NOMO-1 treated with DMSO at 0.1 percent for 48 hours (cell line): ENCODE measurements around the gene MXD3.
"Not testable (repeated sequence)": the region's sequence is repeated elsewhere in the genome, so short reads cannot be mapped to it uniquely, and the experiment has no call there.

Experiments
- DNase-seq: peaks from one replicate; lab custom pipeline; 2025; ENCODE audit not compliant: unreplicated experiment; lab: John Stamatoyannopoulos, UW

The MXD3 gene, protein sequence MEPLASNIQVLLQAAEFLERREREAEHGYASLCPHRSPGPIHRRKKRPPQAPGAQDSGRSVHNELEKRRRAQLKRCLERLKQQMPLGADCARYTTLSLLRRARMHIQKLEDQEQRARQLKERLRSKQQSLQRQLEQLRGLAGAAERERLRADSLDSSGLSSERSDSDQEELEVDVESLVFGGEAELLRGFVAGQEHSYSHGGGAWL

DNA sequence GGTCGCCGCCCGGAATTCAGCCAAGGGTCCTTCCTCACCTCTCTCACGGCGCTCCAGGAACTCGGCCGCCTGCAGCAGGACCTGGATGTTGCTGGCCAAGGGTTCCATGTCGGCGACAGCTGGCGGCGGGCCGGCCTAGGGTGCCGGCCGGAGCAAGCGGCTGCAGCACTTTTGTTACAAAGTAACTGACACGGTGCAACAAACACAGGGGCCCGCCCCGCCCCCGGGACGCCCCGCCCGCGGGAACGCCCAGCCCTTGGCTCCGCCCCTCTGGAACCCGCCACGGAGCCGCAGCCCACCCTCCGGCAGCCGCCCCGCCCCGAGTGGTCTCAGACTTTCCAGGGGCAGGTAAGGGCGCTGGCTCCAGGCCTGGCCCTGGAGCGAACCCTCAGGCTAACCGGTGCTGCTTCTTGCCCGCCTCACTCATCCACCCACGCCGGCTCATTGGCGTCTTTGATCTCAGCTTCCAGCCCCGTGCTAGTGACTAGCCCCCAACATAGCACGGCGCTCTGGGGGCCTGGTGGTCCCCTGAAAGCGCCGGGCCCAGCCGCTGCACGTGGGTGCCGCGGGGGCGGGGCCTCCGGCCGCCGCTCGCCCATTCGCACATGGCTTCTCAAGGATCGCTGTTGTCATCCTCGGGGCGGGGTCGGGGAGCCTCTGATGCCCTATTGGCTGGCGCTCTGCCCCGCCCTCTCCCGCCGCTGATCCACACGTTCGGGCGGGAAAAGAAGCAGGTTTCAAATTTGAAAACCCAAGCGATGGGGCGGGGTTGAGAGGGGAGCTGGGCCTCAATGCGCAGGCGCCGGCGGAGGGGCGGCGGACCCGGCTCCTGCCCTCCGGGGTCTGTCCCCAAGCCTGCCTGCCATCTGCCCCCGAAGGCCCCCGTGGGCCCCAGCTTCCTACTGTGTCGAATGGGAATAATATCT lies at the start of gene MXD3:
Gene MXD3, minus strand, starts transcription at position 176 of the 926 bp plus-strand sequence. Its CDS starts 68 bp downstream, at position 108.
- DNase-seq, result peak; percentile 97

DNA sequence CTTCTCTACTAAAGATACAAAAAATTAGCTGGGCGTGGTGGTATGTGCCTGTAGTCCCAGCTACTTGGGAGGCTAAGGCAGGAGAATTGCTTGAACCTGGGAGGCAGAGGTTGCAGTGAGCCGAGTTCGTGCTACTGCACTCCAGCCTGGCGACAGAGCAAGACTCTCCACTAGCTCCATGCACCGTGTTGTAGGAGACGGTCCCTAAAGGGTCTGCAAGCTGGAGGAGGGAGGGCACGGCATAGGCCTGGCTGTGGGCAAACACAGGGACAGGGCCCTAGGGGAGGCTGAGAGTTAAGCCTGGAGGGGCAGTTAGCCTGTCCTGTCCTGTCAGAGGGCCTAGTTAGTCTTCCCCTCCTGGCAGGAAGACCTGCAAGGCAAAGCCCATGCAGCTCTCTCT lies 49.0 kb upstream of the MXD3 start:
- DNase-seq, result not testable (repeated sequence)

DNA sequence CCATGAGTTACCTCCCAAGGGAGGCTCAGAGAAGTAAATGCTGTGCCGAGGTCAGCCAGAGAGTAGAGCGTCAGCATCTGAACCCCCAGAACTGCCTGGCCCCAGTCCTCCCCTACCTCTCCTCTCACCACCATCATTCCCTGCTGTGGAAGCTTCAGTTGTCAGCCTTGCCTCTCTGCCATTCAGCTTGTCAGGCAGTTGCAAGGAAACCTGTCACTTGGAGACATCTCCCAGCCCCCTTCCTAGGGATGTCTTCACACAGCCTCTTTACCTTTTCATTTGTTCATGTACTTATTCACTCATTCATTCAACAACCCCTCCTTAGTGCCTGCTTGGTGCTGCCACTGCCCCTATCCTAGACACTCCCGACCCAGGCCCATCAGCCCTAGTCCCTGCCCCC lies 48.2 kb upstream of the MXD3 start:
- no peak for DNase-seq

DNA sequence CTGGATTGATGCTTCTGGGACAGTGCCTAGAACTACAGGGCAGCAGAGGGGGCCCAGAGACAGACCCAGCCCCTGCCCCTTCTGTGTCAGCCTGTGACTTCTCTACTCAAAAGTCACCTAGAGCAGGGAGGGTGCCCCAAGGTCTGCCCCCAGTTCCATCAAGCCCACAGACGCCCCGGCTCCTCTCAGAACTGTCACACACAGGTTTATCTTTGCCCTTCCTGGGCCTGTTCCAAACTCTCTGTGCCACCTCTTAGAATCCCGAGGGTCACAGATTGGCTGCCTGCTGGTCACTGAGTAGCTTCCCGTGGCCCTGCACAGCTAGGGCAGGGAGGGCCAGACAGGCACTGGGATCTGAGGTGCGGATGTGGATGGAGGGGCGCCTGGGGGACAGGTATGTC lies 47.8 kb upstream of the MXD3 start:
- DNase-seq, result no peak

DNA sequence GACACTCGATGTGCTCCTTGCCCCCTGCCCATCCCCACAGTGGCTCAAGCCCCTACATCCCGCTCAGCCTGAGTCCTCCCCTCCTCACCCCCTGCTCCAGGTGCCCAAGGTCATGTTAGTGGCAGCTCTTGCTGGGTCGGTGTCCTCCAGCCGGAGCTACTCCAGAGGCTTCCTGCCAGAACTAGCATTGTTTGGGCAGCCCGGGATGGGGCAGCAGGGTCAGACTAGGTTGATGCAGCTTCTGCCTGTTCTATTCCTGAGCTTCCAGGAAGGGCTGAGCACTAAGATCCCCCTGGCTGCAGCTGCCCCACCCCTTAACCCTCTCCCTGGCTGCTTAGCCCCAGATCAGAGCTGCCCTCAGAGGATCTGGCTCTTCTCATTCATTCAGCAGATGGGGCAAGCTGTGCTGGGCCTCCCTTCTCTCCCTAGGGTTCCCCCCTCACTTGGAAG lies 46.7 kb upstream of the MXD3 start:
- no peak for DNase-seq

DNA sequence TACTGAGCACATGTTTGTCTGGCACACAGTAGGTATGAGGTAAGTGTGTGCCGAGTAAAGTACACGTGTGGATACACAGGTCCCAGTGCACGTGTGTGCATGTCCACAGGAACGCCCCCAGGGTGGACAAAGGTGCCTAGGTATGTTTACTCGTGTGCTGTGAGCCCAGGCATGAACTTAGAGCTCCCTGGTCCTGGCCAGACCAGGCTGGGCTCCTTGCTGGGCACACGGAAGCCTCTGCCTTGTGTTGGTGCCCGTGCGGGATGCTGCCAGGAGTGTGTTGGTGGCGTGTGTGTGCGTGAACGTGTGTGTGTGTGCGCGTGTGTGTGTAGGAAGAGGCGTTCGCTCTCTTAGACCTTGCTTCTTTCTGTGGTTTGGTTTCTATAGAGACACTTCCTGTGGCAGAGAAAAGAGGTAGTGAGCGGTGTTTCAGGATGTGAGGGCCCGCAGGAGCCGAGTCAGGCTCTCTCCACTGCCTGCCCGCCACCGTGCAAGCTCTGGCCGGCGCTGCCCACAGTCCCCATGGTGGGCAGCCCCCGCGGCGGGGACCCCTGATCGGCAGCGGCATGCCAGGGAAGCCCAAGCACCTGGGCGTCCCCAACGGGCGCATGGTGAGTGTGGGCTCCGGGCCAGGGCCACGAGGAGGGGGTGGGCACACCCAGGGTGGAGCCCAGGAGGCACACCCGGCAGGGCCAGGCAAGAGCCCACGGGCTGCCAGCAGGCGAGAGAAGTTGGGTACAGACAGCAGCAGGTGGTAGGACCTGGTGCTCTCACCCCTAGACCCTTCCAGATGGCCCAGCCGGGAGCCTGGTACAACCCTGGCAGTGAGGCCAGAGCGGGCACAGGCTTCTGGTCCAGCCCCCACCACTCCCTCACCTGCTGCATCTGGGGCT lies 46.0 kb upstream of the MXD3 start, which contains the start of gene RGS14:
Gene RGS14, plus strand, starts transcription at position 466 of the 893 bp plus-strand sequence. Its CDS starts 101 bp downstream, at position 567.
- peak; percentile 96 for DNase-seq

DNA sequence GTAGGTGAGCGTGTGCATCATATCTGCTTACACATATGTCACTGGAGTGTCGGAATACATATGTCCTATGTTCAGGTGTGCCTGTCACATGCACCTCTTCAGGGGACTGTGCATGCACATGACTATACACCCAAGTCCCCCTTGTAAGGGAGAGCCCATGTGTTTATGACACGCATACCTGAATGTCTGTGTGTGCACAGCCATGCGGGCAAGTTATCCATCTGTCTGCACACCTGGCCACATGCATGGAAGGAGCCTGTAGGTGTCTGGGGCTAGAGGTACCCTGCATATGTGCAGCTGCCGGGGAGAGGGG lies 45.4 kb upstream of the MXD3 start:
- DNase-seq, result no peak

DNA sequence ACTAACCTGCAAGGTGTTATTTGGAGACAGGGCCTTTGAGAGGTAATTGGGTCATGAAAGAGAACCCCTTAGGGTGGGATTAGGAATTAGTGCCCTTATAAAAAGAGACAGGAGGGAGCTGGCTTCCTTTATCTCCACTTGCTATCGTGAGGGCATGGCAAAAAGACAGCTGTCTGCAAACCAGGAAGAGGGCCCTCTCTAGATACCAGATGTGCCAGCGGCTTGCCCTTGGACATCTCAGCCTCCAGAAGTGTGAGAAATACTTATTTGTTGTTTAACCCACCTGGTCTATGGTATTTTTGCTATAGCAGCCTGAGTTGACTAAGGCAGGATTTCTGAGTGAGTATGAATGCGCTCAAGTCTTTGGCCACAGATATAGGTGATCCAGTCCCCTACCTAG lies 45.0 kb upstream of the MXD3 start:
- peak; percentile 12 for DNase-seq

DNA sequence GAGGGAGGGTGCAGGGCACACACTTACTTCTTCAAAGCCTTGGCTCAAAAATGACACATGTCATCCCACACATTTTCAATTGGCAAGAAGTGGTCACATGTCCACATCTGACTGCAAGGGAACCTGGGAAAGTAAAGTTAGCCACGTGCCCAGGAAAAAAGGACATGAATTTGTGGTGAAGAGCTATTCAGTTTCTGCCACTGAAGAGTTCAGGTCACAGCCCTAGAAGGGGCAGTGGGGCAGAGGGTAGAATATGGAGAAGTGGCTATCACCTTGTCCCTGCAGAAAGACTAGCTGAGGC lies 44.1 kb upstream of the MXD3 start:
- DNase-seq, result no peak

DNA sequence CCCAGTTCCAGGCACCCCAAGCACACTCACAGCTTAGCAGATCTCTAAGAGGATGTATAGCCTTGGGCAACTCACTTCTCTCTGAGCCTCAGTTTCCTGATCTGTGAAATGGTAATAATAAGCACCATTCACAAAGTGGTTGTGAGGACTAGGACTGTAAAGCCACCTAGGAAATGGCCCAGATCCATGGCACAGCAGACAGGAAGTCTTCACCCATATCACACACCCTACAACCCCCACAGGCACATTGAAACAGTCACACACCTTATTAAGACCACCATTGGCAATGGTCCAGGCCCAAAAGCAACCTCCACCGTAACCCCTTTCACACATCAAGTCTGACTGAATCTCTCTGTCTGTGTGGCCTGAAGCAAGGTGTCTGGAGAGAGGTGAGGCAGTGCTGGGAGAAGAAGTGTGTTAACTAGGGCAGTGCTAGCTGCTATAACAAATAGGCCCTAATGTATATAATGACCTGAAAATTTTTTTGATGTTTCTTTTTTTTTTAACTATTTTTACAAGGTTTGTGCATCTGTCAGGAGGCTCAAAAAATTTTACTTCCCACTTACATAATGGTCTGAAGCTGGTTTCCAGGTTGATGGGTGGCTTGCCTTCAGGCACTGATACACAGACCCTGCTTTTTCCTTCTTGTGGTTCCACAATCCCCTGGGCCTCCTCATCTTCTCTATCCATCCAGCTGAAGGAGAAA lies 43.6 kb upstream of the MXD3 start:
- DNase-seq, result no peak

DNA sequence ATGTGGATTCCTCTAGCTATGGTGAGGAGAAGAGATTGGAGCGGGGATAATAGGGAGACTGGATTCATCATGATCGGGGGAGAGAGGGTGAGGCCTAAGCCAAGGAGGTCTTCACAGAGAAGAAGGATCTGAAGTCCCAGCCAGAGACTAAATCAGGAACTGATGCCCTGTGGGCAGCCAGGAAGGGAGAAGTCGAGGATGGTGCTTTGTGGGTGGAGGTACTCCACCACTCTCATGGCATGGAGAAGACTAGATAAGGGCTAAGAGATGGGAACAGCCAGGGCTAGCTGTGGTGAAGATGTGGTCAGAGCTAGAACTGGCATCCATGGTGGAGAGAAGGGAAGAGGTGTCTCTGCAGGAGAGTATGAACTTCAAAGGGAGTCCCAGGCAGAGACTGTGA lies 43.0 kb upstream of the MXD3 start:
- DNase-seq, result no peak

DNA sequence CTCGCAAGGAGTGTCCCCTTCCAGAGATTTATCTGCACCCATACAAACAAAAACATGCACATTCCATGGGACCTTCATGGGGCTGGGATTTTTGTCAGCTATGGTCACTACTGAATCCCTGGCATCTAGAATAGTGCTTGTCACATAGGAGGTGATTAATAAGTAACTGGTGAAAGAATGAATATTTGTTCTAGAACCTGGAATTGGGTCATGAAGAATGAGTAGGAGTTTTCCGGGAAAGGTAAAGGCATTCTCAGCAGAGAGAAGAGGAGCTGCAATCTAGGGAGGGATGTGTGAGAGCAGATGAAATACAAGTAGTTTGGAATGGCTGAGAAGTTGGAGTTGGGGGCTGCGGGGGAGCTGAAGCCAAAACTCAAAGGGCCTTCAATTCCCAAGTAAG lies 42.6 kb upstream of the MXD3 start:
- no peak for DNase-seq

DNA sequence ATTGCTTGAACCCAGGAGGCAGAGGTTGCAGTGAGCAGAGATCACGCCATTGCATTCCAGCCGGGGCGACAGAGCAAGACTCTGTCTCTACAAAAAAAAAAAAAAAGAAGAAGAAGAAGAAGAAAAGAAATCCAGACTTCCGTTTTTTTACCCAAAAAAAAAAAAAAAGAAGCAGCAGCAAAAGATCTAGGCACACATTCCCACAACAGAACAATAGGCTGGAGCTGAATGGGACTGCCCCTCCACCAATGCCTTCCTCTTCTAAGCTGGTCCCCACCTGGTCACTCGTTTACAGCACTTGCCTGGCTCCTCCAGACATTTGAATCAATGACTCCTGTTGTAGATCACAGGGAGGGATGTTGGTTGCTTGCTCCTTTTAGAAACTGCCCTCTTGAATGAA lies 41.4 kb upstream of the MXD3 start:
- DNase-seq, result peak; percentile 42

DNA sequence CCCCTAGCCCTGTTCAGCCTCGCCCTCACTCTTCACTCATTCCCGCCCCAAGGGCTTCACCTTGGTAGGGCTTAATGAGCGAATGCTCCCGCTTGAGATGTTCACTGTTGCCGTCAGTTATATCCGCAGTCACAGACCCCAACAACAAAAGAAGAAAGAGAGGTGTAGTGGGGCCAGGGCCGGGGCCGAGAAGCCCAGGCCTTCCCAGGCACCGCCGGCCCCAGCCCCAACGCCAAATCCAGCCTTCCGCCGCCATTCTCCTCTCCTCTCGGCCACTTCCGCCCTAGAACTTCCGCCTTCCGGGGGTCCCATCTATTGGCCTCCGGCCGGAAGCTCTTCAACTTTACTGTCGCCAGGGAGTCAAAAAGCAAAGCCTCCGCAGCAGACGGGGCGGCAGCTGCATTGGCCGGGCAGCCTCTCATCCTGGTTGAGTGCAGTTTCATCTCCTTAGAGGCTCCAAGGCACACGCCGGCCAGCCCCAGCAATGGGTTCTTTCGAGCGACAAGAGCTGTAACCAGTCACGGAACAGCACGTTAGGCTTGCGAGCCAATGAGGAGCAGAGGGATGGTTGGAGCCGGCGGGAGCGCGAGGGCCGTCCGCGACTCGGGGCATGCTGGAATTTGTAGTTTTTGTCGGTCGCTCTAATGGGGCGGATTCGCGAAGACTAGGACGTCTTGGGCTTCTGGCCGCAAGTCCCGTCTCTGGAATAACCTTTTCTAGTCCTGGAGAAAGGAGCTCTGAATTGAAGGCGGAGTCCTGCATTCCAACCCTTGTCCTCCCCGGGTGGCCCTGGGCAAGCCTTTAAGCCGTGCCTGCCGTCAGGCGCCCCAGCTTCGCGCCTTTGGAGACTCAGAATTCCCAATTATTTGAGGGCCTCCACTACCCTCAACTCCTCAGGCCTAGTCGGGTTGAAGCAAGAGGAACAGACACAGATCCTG lies 40.0 kb upstream of the MXD3 start, which contains the start of gene LMAN2:
Gene LMAN2, minus strand, starts transcription at position 277 of the 938 bp plus-strand sequence. Its CDS starts 21 bp downstream, at position 256.
- peak; percentile 97 for DNase-seq

DNA sequence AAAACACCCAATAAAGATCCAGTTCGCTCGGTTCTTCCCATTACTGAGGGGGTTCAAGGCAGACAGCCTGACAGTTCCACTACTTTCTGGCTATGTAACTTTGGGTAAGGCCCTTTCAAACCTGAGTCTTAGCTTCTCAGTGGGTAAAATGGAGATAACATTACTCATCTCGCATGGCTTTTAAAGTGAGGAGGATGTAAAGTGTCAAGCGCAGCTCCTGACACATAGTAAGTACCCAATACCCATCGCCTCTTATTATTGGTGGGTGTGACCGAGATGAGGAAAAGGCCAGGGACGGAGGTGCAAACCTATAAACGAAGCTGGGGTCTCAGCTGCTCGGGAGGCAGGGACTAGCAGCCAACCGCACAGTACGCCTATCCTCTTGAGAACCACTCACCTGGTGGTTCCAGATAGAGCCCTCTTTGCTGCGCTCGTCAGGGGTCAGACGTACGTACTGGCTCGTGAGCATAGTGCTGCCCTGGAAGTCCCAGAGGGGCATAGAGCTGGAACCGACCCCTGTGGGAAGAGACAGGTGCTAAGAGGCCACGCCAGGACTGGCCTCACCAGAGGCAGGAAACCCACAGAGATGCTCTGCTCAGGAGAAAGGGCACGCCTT lies 39.2 kb upstream of the MXD3 start:
- DNase-seq, result no peak

DNA sequence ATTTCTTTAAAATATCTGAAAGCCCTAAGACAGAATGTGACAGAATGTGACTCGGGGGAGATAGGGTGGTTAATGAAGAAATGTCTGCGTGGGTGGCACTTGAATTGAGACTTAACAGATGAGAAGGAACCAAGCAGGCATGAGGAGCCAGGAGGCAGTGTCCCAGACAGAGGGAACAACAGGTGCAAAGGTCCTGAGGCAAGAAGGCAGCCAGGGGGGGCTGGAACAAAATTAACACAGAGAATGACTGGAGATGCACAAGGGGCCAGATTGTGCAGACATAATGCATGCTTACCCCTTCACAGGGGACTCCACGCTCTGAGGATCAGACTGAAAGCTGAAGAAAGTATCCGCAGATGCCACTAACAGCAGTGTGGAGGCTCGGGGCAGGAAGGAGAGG lies 38.1 kb upstream of the MXD3 start:
- no peak for DNase-seq

DNA sequence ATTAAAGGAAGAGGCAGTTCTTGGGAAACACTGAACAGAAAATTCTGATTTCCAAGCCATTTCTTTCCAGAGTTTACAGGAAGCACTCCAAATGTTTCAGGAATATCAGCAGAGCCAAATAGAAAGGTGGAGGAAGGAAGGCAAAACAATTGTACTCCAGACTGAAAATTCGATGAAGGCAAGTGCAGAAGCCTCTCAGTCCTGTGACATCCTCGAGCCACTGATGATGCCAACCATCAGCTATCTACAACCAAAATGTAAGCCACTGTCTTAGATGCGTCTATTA lies 37.6 kb upstream of the MXD3 start:
- no peak for DNase-seq

DNA sequence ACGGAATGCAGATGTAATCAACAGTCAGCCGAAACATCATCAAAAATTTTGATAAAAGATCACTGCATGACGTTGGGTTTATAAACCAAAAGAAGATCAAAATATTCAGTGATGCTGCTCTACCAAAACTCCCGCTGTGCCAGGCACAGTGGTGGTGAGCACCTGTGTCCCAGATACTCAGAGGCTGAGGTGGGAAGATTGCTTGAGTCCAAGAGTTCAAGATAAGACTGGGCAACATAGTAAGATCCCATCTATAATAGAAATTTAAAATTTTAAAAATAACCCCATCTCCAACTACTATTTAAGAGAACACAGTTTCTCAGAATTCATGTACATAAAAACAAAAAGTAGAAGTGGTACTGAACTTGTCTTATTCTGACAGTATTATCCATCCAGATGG lies 36.0 kb upstream of the MXD3 start:
- no peak for DNase-seq

DNA sequence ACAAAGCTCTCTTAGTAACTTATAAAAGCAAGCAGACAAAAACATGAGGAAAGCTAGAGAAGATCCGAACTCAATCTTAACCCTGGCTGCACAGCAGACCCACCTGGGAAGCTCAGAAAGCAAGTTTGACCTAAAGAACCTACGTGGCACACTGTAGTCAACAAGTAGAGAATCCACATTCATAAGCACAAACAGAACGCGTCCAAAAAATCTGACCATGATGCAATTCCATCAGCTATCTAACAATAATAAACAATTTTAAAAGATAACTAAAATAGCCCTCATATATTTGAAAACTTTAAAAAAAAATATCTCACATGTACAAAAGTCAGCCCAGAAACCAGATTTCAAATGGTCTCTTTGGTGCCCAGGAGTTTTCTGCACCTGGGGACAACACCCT lies 35.1 kb upstream of the MXD3 start:
- DNase-seq, result no peak

DNA sequence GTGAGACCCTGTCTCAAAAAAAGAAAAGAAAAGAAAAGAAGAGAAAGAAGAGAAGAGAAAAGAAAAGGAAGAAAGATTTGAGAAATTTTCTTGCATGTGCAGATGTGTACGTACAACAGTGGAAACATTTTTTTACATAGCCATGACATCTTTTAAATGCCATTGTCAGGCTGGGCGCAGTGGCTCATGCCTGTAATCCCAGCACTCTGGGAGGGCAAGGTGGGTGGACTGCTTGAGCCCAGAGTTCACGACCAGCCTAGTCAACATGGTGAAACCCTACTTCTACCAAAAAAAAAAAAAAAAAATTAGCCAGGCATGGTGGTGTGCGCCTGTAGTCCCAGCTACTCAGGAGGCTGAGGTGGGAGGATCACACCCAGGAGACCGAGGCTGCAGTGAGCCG lies 33.2 kb upstream of the MXD3 start:
- DNase-seq, result no peak
